Activated CD4-positive, alpha-beta memory T cell treated with anti-CD3 and anti-CD28 coated beads, Interleukin-2, amount 10 ng/mL, durations not matched to agents 7 days and 5 days (primary cell): ENCODE data around the gene MAP3K6. TPM values are rescaled to one million over a fixed set of nuclear protein-coding genes. Genes with fewer than 3 reads are reported as not detected.
"Not testable (repeated sequence)": the region's sequence is repeated elsewhere in the genome, so short reads cannot be mapped to it uniquely, and the experiment has no call there.

Experiments
- CTCF ChIA-PET: fragments of 350-600 bp; sonication (Branson Sonifier 250); formaldehyde crosslinking; loops from one replicate; lab custom pipeline; 2021; ENCODE audit warnings: antibody characterized with exemption, inconsistent platforms; lab: Charles Lee
- POLR2A ChIA-PET: fragments of 350-600 bp; sonication (Branson Sonifier 250); formaldehyde crosslinking; loops from one replicate; lab custom pipeline; 2021; ENCODE audit warnings: antibody characterized with exemption; lab: Charles Lee
- DNase-seq: peaks from one replicate; pipeline ENCODE4 v3.0.0-alpha.2; 2020
- H3K27ac Mint-ChIP-seq: one replicate; pipeline ENCODE4 v1.8.0; 2021; ENCODE audit warnings: mild to moderate bottlenecking, mixed read lengths
- H3K27me3 Mint-ChIP-seq: one replicate; pipeline ENCODE4 v1.8.0; 2021; ENCODE audit warnings: mixed read lengths
- H3K36me3 Mint-ChIP-seq: one replicate; pipeline ENCODE4 v1.8.0; 2021; ENCODE audit warnings: low read depth, mixed read lengths
- H3K4me1 Mint-ChIP-seq: one replicate; pipeline ENCODE4 v1.8.0; 2021; ENCODE audit warnings: mixed read lengths
- H3K4me3 Mint-ChIP-seq: one replicate; pipeline ENCODE4 v1.8.0; 2021; ENCODE audit warnings: mild to moderate bottlenecking, mixed read lengths
- H3K9me3 Mint-ChIP-seq: one replicate; pipeline ENCODE4 v1.8.0; 2021; ENCODE audit warnings: mixed read lengths
- total RNA-seq, 2 experiments: library from RNA; stranded (reverse); gene quantifications; one replicate each; pipeline ENCODE4 v1.2.3, GENCODE V29; 2021

The MAP3K6 gene
- total RNA-seq, result 10 to 100 TPM; 10.5 to 11.1 TPM

DNA sequence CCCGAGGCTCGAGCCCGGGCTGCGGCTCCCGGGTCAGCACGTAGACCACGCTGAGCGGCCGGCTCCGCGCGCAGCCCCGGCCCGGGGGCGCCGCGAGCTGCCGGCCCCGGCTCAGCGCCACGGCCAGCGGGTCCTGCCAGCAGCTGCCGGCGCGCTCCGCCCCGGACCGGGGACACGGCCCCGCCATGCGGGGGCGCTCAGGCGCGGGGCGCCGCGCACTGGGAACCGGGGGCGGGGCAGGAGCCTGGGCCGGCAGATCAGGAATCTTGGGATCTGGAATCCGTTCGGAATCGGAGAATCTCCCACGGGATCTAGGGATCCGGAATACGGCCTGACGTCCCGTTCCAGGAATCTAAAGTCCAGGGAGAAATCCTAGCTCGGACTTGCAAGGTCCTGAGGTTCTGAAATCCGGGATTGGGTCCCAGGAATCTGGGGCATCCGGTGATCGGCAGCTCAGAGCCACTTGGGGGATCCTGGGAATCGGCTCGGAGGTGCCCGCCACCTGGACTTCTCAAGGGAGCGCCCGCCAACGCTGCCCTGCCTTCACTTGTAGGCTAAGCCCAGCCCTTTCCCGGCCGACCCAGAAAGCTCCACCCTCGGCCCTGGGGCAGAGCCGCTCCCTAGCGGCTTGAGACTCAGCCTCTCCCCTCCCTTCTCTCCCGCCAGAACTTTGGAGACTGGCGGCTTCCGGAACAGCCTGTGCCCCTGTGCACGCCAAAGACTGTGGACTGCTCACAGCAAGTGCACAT is at the start of gene MAP3K6:
Gene MAP3K6, minus strand, starts transcription at position 551 of the 749 bp plus-strand sequence. Its CDS starts 364 bp downstream, at position 187.
- POLR2A ChIA-PET, result interaction anchor here (0.6 to 3.2 kb wide), 10 partner anchors 9 to 287 kb away, joined by 3 to 32 read pairs (median 6); partner anchors contain the start of gene SYTL1
- no peaks in the 10 kb centered on the region for H3K9me3 Mint-ChIP-seq
- CTCF ChIA-PET, result interaction anchor here (0.8 to 2.8 kb wide), 17 partner anchors 9 to 370 kb away, joined by 3 to 36 read pairs (median 5); partner anchors contain the start of genes GPR3, SLC9A1 and SYTL1
- H3K4me1 Mint-ChIP-seq, result peaks cover 37% of the 10 kb centered on the region
- H3K27ac Mint-ChIP-seq, result peak within 1 kb of the TSS; percentile 83
- H3K4me3 Mint-ChIP-seq, result peak within 1 kb of the TSS; percentile 83
- DNase-seq, result peak; percentile 58
- H3K36me3 Mint-ChIP-seq, result no peaks in the 10 kb centered on the region
- H3K27me3 Mint-ChIP-seq, result no peaks in the 10 kb centered on the region

DNA sequence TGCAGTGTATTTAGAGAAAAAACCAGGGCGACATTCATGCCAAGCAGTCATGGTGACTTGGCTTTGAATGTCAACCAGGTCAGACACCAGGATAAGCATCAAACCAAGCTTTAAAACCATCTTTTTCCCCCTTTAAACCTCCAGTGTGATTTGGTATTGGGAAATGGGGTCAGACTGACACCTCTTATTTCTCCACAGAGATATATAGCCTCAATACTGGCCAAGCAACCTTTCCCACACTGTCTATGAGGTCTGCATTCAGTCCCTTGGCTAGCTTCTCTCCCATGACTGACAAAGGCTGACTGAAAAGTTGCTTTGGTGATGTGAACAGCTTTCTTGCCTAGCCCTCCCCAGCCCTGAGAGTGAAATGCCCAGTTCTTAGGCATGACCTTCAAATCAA is 47.3 kb upstream of the MAP3K6 start:
- Mint-ChIP-seq H3K36me3 (peaks cover 92% of the 10 kb centered on the region), H3K9me3 (no peaks in the 10 kb centered on the region), H3K4me3 (no peak overlapping the region), H3K27me3 (no peaks in the 10 kb centered on the region), H3K4me1 (peaks cover 33% of the 10 kb centered on the region), H3K27ac (no peak overlapping the region)
- ChIA-PET POLR2A (interaction anchor here (1.4 to 2.8 kb wide), 2 partner anchors 35 to 75 kb away, joined by 3 to 19 read pairs; partner anchors contain the start of gene WASF2), CTCF (interaction anchor here (0.6 to 12.7 kb wide), 7 partner anchors 13 to 348 kb away, joined by 3 to 89 read pairs (median 4); partner anchors contain the start of gene AHDC1)
- DNase-seq, result no peak

DNA sequence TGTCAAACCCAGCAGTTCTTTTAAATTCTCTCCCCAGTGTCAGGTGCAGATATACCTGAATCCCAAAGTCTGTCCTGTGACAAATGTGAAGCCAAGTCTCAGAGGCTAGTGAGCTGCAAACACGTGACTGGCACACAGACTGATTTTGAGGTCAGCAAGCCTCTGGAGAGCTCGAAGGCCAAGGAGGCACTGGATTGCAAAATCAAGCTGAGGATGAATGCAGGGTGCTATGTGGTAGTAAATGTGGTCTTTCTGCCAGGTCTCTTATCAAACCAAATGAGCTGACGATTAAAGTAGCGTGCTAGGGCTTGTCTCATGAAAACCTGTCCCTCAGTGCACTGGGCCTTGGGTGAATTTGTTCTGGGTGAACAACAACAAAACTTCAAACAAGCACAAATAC is 46.2 kb upstream of the MAP3K6 start:
- POLR2A ChIA-PET, result no interaction called here
- no peaks in the 10 kb centered on the region for H3K27me3 Mint-ChIP-seq
- H3K36me3 Mint-ChIP-seq, result peaks cover 90% of the 10 kb centered on the region

GRCh38 chr1:27412502-27412901 is 45.7 kb upstream of the MAP3K6 start:
- H3K27me3 Mint-ChIP-seq, result no peaks in the 10 kb centered on the region

More for the DNA sequence above, 46.2 kb upstream of the MAP3K6 start:
- DNase-seq, result no peak
- Mint-ChIP-seq H3K9me3 (no peaks in the 10 kb centered on the region), H3K4me1 (peaks cover 22% of the 10 kb centered on the region), H3K27ac (no peak overlapping the region), H3K4me3 (no peak overlapping the region)
- CTCF ChIA-PET, result interaction anchor here (1.2 to 12.7 kb wide), 2 partner anchors 11 to 193 kb away, joined by 3 to 89 read pairs; partner anchors contain the start of gene AHDC1

GRCh38 chr1:27410709-27411108 is 43.9 kb upstream of the MAP3K6 start:
- POLR2A ChIA-PET, result interaction anchor here (0.7 to 1.2 kb wide), 3 partner anchors 16 to 146 kb away, joined by 3 to 4 read pairs (median 3); no protein-coding TSS in a partner anchor
- H3K4me1 Mint-ChIP-seq, result peaks cover 1% of the 10 kb centered on the region
- no peak overlapping the region for H3K27ac Mint-ChIP-seq
- H3K9me3 Mint-ChIP-seq, result no peaks in the 10 kb centered on the region
- H3K27me3 Mint-ChIP-seq, result no peaks in the 10 kb centered on the region
- H3K36me3 Mint-ChIP-seq, result peaks cover 80% of the 10 kb centered on the region
- no peak for DNase-seq
- CTCF ChIA-PET, result interaction anchor here (12.7 kb wide), 1 partner anchor 195 kb away, joined by 89 read pairs; the partner anchor contains the start of gene AHDC1
- no peak overlapping the region for H3K4me3 Mint-ChIP-seq

More at GRCh38 chr1:27412502-27412901, 45.7 kb upstream of the MAP3K6 start:
- ChIA-PET POLR2A (no interaction called here), CTCF (interaction anchor here (12.7 kb wide), 1 partner anchor 193 kb away, joined by 89 read pairs; the partner anchor contains the start of gene AHDC1)
- DNase-seq, result no peak
- Mint-ChIP-seq H3K4me3 (no peak overlapping the region), H3K36me3 (peaks cover 90% of the 10 kb centered on the region), H3K27ac (no peak overlapping the region), H3K9me3 (no peaks in the 10 kb centered on the region), H3K4me1 (peaks cover 18% of the 10 kb centered on the region)

DNA sequence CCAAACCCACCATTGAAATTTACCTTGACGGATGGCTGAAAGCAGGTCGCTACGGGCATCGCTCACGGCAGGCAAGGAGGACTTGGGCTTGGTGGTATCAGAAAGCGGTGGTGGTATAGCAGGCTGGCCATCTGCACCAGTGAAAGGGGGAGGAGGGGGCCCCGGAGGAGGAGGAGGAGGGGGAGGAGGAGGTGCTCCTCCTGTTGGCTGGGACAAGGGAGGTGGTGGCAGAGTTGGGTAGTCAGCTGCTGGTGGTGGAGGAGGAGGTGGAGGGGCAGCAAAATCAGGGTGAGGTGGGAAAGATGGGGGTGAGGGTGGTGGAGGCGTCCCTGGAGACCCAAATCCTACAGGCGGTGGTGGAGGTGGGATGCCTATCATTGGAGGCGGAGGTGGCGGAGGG is 42.9 kb upstream of the MAP3K6 start:
- CTCF ChIA-PET, result interaction anchor here (12.7 kb wide), 1 partner anchor 196 kb away, joined by 89 read pairs; the partner anchor contains the start of gene AHDC1
- no peak for DNase-seq
- Mint-ChIP-seq H3K4me1 (no peaks in the 10 kb centered on the region), H3K27ac (no peak overlapping the region), H3K36me3 (peaks cover 69% of the 10 kb centered on the region), H3K27me3 (no peaks in the 10 kb centered on the region), H3K4me3 (no peak overlapping the region), H3K9me3 (no peaks in the 10 kb centered on the region)
- POLR2A ChIA-PET, result interaction anchor here (1.2 kb wide), 1 partner anchor 15 kb away, joined by 3 read pairs; no protein-coding TSS in a partner anchor

GRCh38 chr1:27408151-27408550 is 41.4 kb upstream of the MAP3K6 start:
- Mint-ChIP-seq H3K9me3 (no peaks in the 10 kb centered on the region), H3K4me1 (peaks cover 3% of the 10 kb centered on the region), H3K4me3 (no peak overlapping the region), H3K36me3 (peaks cover 54% of the 10 kb centered on the region), H3K27ac (no peak overlapping the region), H3K27me3 (no peaks in the 10 kb centered on the region)
- POLR2A ChIA-PET, result interaction anchor here (0.6 kb wide), 1 partner anchor 18 kb away, joined by 3 read pairs; no protein-coding TSS in a partner anchor
- CTCF ChIA-PET, result no interaction called here
- no peak for DNase-seq

GRCh38 chr1:27406791-27407190 is 40.0 kb upstream of the MAP3K6 start:
- H3K4me3 Mint-ChIP-seq, H3K9me3 Mint-ChIP-seq, H3K27ac Mint-ChIP-seq, DNase-seq, POLR2A ChIA-PET, H3K4me1 Mint-ChIP-seq, H3K27me3 Mint-ChIP-seq: not testable (repeated sequence)
- H3K36me3 Mint-ChIP-seq, result peaks cover 43% of the 10 kb centered on the region
- CTCF ChIA-PET, result interaction anchor here (1.3 kb wide), 1 partner anchor 110 kb away, joined by 3 read pairs; no protein-coding TSS in a partner anchor

- Mint-ChIP-seq H3K36me3 (peaks cover 40% of the 10 kb centered on the region), H3K27me3 (no peaks in the 10 kb centered on the region), H3K27ac (no peak overlapping the region), H3K4me1 (peaks cover 3% of the 10 kb centered on the region), H3K9me3 (no peaks in the 10 kb centered on the region), H3K4me3 (no peak overlapping the region)
- ChIA-PET CTCF (interaction anchor here (1.3 kb wide), 1 partner anchor 110 kb away, joined by 3 read pairs; no protein-coding TSS in a partner anchor), POLR2A (no interaction called here)
- no peak for DNase-seq
These were observed 39.6 kb upstream of the MAP3K6 start for GRCh38 chr1:27406362-27406680.

- H3K4me1 Mint-ChIP-seq, DNase-seq, H3K9me3 Mint-ChIP-seq, H3K4me3 Mint-ChIP-seq, H3K27ac Mint-ChIP-seq, H3K27me3 Mint-ChIP-seq: not testable (repeated sequence)
- peaks cover 35% of the 10 kb centered on the region for H3K36me3 Mint-ChIP-seq
- CTCF ChIA-PET, result interaction anchor here (0.6 to 1.5 kb wide), 4 partner anchors 9 to 109 kb away, joined by 3 to 8 read pairs (median 4); no protein-coding TSS in a partner anchor
- POLR2A ChIA-PET, result interaction anchor here (0.9 kb wide), 1 partner anchor 13 kb away, joined by 3 read pairs; no protein-coding TSS in a partner anchor
These were observed 39.0 kb upstream of the MAP3K6 start for GRCh38 chr1:27405598-27406361.

DNA sequence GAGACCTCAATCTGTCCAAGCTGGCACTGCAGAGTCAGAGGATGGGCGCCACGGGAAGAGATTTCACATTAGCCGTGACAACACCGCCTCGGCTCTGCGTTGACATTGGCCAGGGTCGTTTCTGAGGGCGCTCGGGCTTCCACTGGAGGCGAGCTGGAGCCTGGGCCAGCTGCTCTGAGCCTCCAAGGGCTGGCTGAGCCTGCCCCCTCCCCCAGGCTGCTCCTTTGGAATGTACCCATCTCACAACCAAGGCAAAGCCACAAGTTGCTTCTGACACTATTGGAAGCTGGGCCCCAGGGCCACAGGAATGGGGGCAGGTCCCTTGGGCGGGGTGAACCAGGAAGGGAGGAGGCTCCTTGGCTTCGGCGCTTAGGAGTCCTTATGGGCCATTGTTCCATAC is 38.3 kb upstream of the MAP3K6 start:
- peaks cover 28% of the 10 kb centered on the region for H3K36me3 Mint-ChIP-seq
- no peak overlapping the region for H3K27ac Mint-ChIP-seq
- H3K27me3 Mint-ChIP-seq, result no peaks in the 10 kb centered on the region
- no peak overlapping the region for H3K4me3 Mint-ChIP-seq
- H3K4me1 Mint-ChIP-seq, result peaks cover 3% of the 10 kb centered on the region
- POLR2A ChIA-PET, result interaction anchor here (0.9 kb wide), 1 partner anchor 13 kb away, joined by 3 read pairs; no protein-coding TSS in a partner anchor
- CTCF ChIA-PET, result interaction anchor here (1.0 to 1.5 kb wide), 3 partner anchors 9 to 72 kb away, joined by 3 to 8 read pairs (median 3); no protein-coding TSS in a partner anchor
- DNase-seq, result no peak
- H3K9me3 Mint-ChIP-seq, result no peaks in the 10 kb centered on the region

GRCh38 chr1:27403931-27404330 is 37.2 kb upstream of the MAP3K6 start:
- Mint-ChIP-seq H3K36me3 (peaks cover 22% of the 10 kb centered on the region), H3K4me3 (no peak overlapping the region), H3K27me3 (no peaks in the 10 kb centered on the region), H3K27ac (no peak overlapping the region), H3K9me3 (no peaks in the 10 kb centered on the region), H3K4me1 (peaks cover 3% of the 10 kb centered on the region)
- no peak for DNase-seq
- ChIA-PET CTCF (interaction anchor here (1.1 to 1.7 kb wide), 5 partner anchors 9 to 265 kb away, joined by 3 to 4 read pairs (median 3); no protein-coding TSS in a partner anchor), POLR2A (interaction anchor here (1.7 kb wide), 1 partner anchor 86 kb away, joined by 5 read pairs; the partner anchor contains the start of gene WASF2)
